Mesendoderm (in vitro differentiated cells): ENCODE measurements around the gene TMEM132C.
A peak's percentile ranks its signal among the peaks of the same experiment; 100 is the strongest.

ENCODE experiments used
- DNase-seq: peaks from one replicate; pipeline ENCODE4 v3.0.0; 2013
- H2AK5ac ChIP-seq: 2 replicates; pipeline ENCODE4 v1.6.1; 2013; ENCODE audit warnings: low read length, inconsistent platforms
- H2BK120ac ChIP-seq: 2 replicates; pipeline ENCODE4 v1.6.1; 2013; ENCODE audit warnings: low read depth, mild to moderate bottlenecking, low read length, moderate library complexity, mixed read lengths
- H2BK15ac ChIP-seq: replicated peaks from 2 replicates; pipeline ENCODE4 v1.6.1; 2013; ENCODE audit warnings: low read depth, mild to moderate bottlenecking, moderate library complexity
- H2BK5ac ChIP-seq: 2 replicates; pipeline ENCODE4 v1.6.1; 2013; ENCODE audit warnings: low read length, inconsistent platforms
- H3K18ac ChIP-seq: 2 replicates; pipeline ENCODE4 v1.6.1; 2013; ENCODE audit warnings: mild to moderate bottlenecking, low read length, mixed read lengths
- H3K23ac ChIP-seq: one replicate; pipeline ENCODE4 v1.6.1; 2013; ENCODE audit warnings: low read length
- H3K27ac ChIP-seq: 2 replicates; pipeline ENCODE4 v1.5.1; 2013; ENCODE audit warnings: low read depth, mild to moderate bottlenecking, inconsistent platforms, low read length, moderate library complexity
- H3K27me3 ChIP-seq: 2 replicates; pipeline ENCODE4 v1.6.1; 2013; ENCODE audit warnings: low read length, control low read depth, mild to moderate bottlenecking, inconsistent platforms; ENCODE audit not compliant: insufficient read depth, poor library complexity
- H3K36me3 ChIP-seq: 2 replicates; pipeline ENCODE4 v1.6.1; 2013; ENCODE audit warnings: low read length, inconsistent platforms; ENCODE audit not compliant: control insufficient read depth, insufficient read depth
- H3K4ac ChIP-seq: one replicate; pipeline ENCODE4 v1.6.1; 2013; ENCODE audit warnings: low read depth, mild to moderate bottlenecking, low read length, moderate library complexity
- H3K4me1 ChIP-seq: 2 replicates; pipeline ENCODE4 v1.6.1; 2013; ENCODE audit warnings: low read depth, low read length, inconsistent platforms; ENCODE audit not compliant: control insufficient read depth
- H3K4me2 ChIP-seq: 2 replicates; pipeline ENCODE4 v1.6.1; 2013; ENCODE audit warnings: low read length
- H3K4me3 ChIP-seq: 2 replicates; pipeline ENCODE4 v1.5.1; 2013; ENCODE audit warnings: mild to moderate bottlenecking, low read length
- H3K56ac ChIP-seq: one replicate; pipeline ENCODE4 v1.6.1; 2013; ENCODE audit warnings: low read length
- H3K79me1 ChIP-seq: 2 replicates; pipeline ENCODE4 v1.6.1; 2013; ENCODE audit warnings: low read length, inconsistent platforms
- H3K79me2 ChIP-seq: 2 replicates; pipeline ENCODE4 v1.6.1; 2013; ENCODE audit warnings: mild to moderate bottlenecking, low read length; ENCODE audit not compliant: control insufficient read depth, insufficient read depth
- H3K9ac ChIP-seq: 2 replicates; pipeline ENCODE4 v1.6.1; 2013; ENCODE audit warnings: low read length, inconsistent platforms
- H4K5ac ChIP-seq: one replicate; pipeline ENCODE4 v1.6.1; 2013; ENCODE audit warnings: low read length
- H4K8ac ChIP-seq: one replicate; pipeline ENCODE4 v1.6.1; 2013; ENCODE audit warnings: low read depth, mild to moderate bottlenecking, control low read depth, low read length, moderate library complexity
- WGBS: extraction: QIAGEN DNeasy Blood & Tissue Kit; methylation state at CpG from one replicate; pipeline ENCODE4 v1.1.7; 2013; ENCODE audit warnings: low lambda C conversion rate, missing lambda C conversion rate; ENCODE audit not compliant: insufficient coverage; ENCODE audit errors: extremely low coverage; 5-methylcytosine and 5-hydroxymethylcytosine counted together

TMEM132C gene

GRCh38 chr12:128747441-128747840, 480.5 kb downstream of the TMEM132C start:
- Histone ChIP-seq H3K18ac (no peak overlapping the region), H3K79me1 (no peaks in the 10 kb centered on the region), H3K9ac (no peak overlapping the region), H3K27me3 (no peaks in the 10 kb centered on the region), H2BK5ac (no peak overlapping the region), H2AK5ac (no peak overlapping the region), H3K79me2 (no peaks in the 10 kb centered on the region), H4K8ac (no peak overlapping the region), H3K4me2 (no peak overlapping the region), H3K36me3 (no peaks in the 10 kb centered on the region), H3K56ac (no peak overlapping the region), H2BK15ac (no peak overlapping the region), H4K5ac (no peak overlapping the region), H3K4ac (no peak overlapping the region), H3K4me1 (no peaks in the 10 kb centered on the region), H2BK120ac (no peak overlapping the region), H3K27ac (no peak overlapping the region), H3K23ac (no peak overlapping the region), H3K4me3 (no peak overlapping the region)
- no peak for DNase-seq
- no CpG with 5 or more reads among the region's 13 CpGs for WGBS

GRCh38 chr12:128752386-128752785, 485.4 kb downstream of the TMEM132C start:
- Histone ChIP-seq H3K4ac (no peak overlapping the region), H2BK120ac (no peak overlapping the region), H3K9ac (no peak overlapping the region), H2BK15ac (no peak overlapping the region), H3K4me1 (no peaks in the 10 kb centered on the region), H3K56ac (no peak overlapping the region), H3K79me2 (no peaks in the 10 kb centered on the region), H3K79me1 (no peaks in the 10 kb centered on the region), H3K27me3 (no peaks in the 10 kb centered on the region), H4K8ac (no peak overlapping the region), H3K4me2 (no peak overlapping the region), H3K27ac (no peak overlapping the region), H3K4me3 (no peak overlapping the region), H3K18ac (no peak overlapping the region), H2AK5ac (no peak overlapping the region), H3K23ac (no peak overlapping the region), H3K36me3 (no peaks in the 10 kb centered on the region), H4K5ac (no peak overlapping the region), H2BK5ac (no peak overlapping the region)
- WGBS: no CpG with 5 or more reads among the region's 5 CpGs
- DNase-seq: no peak

GRCh38 chr12:128753438-128753837, 486.5 kb downstream of the TMEM132C start:
- peak; percentile 28 for DNase-seq
- Histone ChIP-seq H2BK15ac (no peak overlapping the region), H3K27ac (no peak overlapping the region)

GRCh38 chr12:128754275-128754674, 487.3 kb downstream of the TMEM132C start:
- Histone ChIP-seq H3K4me1 (no peaks in the 10 kb centered on the region), H2BK120ac (no peak overlapping the region), H3K4me2 (no peak overlapping the region), H3K4ac (no peak overlapping the region), H2AK5ac (no peak overlapping the region), H3K27ac (no peak overlapping the region), H3K79me1 (no peaks in the 10 kb centered on the region), H2BK15ac (no peak overlapping the region), H3K9ac (no peak overlapping the region), H3K56ac (no peak overlapping the region), H3K27me3 (no peaks in the 10 kb centered on the region), H3K23ac (no peak overlapping the region), H3K79me2 (no peaks in the 10 kb centered on the region), H3K18ac (no peak overlapping the region), H4K5ac (no peak overlapping the region), H3K36me3 (no peaks in the 10 kb centered on the region), H3K4me3 (no peak overlapping the region), H2BK5ac (no peak overlapping the region), H4K8ac (no peak overlapping the region)
- no peak for DNase-seq
- WGBS: no CpG with 5 or more reads among the region's 3 CpGs

More at GRCh38 chr12:128753438-128753837, 486.5 kb downstream of the TMEM132C start:
- Histone ChIP-seq H3K4me1 (no peaks in the 10 kb centered on the region), H2AK5ac (no peak overlapping the region), H3K4ac (no peak overlapping the region), H2BK5ac (no peak overlapping the region), H3K18ac (no peak overlapping the region), H3K56ac (no peak overlapping the region), H3K4me3 (no peak overlapping the region), H2BK120ac (no peak overlapping the region), H4K5ac (no peak overlapping the region), H3K4me2 (no peak overlapping the region), H3K36me3 (no peaks in the 10 kb centered on the region), H3K79me1 (no peaks in the 10 kb centered on the region), H3K23ac (no peak overlapping the region), H3K27me3 (no peaks in the 10 kb centered on the region), H3K79me2 (no peaks in the 10 kb centered on the region), H4K8ac (no peak overlapping the region), H3K9ac (no peak overlapping the region)
- WGBS: no CpG with 5 or more reads among the region's 4 CpGs

GRCh38 chr12:128755566-128755965, 488.6 kb downstream of the TMEM132C start:
- Histone ChIP-seq H3K4me1 (no peaks in the 10 kb centered on the region), H4K5ac (no peak overlapping the region), H3K9ac (no peak overlapping the region), H2BK120ac (no peak overlapping the region), H2BK5ac (no peak overlapping the region), H3K36me3 (no peaks in the 10 kb centered on the region), H3K79me1 (no peaks in the 10 kb centered on the region), H3K4me2 (no peak overlapping the region), H3K56ac (no peak overlapping the region), H3K23ac (no peak overlapping the region), H2AK5ac (no peak overlapping the region), H2BK15ac (no peak overlapping the region), H3K4me3 (no peak overlapping the region), H3K79me2 (no peaks in the 10 kb centered on the region), H3K27me3 (no peaks in the 10 kb centered on the region), H3K4ac (no peak overlapping the region), H3K27ac (no peak overlapping the region), H4K8ac (no peak overlapping the region), H3K18ac (no peak overlapping the region)
- DNase-seq: peak; percentile 12
- no CpG with 5 or more reads among the region's 4 CpGs for WGBS
